HuH-7.5 (cell line): ENCODE results near the gene CYSRT1.

Experiments used
- DNase-seq: peaks from one replicate; pipeline ENCODE4 v3.0.0; 2011; ENCODE audit warnings: low spot score

CYSRT1 gene

DNA sequence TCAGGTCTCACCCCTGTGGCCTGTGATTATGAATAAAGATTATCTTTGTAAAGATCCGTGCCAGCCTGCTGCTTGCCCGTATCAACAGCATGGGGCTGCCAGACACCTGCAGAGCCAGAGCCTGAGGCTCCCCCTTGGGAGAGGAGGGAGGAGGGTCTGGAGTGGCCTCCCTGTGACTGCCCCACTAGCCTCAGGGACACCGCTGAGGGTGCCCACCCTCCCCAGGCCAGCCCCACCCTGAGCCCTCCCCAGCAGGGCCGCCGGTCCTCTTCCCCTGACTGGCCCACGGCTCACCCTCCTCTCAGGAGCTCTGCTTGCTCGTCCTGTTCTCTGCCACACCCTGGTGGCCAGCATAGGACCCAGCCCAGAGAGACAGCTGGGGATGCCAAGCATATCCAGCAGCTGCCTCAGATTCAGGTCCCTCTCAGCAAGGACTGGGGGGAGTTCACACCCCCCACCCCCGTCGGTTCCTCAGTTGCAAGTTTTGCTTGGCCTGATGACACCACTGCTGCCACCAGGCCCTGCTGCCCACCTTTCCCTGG, 34.6 kb upstream of the CYSRT1 start:
- DNase-seq = no peak

DNA sequence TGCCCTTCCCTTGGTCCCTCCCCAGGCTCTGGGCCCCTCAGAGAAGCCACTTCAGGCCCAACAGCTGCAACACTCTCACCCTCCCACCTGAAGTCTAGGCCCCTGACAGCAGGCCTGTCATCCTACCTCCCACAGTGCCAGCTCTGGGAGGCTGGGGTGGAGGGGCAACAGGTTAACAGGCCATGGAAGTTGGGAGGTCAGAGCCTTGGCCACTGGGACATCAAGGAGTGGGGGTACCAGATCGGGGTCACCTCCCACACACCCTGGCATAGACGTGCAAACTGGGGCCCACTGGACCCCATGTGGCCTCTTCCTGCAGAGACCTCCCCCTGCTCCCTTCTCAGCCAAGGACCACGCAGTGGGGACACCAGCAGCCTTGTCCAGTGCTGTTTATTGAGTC, 33.7 kb upstream of the CYSRT1 start:
- no peak for DNase-seq

DNA sequence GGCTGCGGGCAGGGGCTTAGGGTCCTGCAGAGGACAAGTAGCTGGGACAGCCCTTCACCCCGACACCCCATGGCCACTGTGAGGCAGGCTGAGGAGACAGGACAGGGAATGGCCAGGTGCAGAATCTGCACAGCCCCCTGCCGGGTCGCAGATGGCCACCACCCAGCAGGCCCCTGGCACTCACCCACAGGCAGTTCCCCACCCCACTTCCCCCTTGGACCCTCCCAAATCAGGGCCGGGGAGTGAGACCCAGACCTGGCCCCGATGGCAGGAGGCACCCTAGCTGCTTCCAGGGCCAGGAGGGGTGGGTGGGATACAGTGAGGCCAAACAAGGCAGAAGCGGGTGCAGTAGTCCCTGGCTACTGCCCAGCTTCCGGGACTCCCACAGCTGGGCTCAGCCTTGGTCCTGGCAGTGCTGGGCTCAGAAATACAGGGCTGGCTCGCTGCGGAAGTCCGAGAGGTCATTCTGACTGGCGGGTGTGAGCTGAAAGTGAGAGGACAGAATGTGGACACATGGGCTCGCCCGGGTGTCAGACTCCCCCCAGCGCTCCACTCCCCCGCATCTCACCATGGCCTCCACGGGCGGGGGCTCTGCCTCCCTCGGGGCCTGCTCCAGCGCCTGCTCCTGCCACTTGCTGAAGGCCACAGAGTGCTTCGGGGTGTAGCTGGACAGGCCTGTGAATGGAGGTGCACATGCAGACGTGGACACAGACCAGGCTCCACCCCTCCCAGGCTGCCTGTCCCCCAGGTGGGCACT, 33.1 kb upstream of the CYSRT1 start:
- DNase-seq = no peak

DNA sequence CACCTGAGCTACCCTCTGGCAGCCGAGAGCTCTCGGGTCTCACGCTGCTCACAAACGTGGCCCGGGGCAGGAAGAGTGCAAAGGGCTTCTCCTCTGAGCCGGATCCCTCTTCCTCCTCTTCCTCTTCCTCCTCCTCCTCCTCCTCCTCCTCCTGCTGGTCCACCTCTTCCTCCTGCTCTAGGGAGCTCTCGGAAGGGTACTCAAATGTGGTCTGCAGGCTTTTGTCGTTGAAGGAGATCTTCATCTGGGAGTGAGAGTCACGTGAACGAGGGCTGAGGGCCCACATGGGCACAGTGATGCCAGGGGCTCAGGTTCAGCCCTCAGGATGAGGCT, 32.6 kb upstream of the CYSRT1 start:
- no peak for DNase-seq

DNA sequence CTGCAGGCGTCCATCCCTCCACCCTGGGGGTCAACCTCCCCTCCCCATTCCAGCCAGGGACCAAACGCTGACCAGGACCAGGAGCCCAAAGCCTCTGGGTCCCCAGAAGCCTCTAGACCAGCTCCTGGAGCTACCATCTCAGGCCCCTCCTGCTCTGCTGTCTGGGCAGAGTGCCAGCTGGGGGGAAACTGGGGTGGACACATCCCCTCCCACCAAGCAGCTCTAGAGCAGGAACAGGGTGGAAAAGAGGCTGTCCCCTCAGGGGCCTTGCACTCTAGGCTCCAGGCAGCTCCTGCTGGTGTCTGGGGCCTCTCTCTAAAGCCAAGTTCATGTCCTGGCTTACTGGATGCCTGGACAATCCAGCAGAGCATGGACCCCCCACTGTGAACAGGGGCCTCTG, 32.1 kb upstream of the CYSRT1 start:
- no peak for DNase-seq

DNA sequence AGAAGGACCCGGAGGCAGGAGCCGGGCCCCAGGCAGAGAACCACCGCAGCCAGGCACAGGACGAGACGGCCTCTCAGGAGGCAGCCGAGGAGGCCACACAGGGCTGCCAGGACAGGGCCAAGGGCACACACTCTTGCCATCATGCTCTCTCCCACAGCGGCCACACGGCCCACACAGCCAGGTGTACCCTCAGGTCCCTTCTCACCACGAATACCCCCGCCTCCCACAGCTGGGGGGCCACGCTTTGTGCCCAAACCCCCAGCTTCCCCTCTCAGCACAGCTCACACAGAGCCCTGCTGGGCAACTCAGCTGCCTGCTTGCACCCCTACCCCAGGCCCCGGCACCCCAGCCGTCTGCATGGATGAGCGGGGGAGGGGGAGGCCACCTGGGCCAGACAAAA, 31.2 kb upstream of the CYSRT1 start:
- no peak for DNase-seq

DNA sequence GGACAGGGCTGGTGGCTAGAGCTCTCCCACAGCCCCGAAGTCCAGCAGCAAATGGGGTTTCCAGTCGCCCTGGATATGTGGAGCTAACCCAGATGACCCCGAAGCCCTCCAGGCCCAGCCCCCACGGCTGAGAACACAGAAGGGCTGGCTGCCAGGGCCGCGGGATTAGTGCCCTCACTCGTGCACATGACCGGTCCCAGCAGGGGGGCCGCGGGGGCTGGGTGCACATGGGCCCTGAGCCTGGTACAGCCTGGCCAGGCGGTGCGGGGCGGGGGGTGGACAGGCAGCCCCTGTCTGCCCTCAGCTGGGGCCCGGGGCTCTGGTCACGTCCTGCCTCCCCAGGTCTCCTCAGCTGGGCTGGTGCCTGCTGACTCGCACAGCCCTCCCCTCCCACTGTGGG, 30.6 kb upstream of the CYSRT1 start:
- no peak for DNase-seq

DNA sequence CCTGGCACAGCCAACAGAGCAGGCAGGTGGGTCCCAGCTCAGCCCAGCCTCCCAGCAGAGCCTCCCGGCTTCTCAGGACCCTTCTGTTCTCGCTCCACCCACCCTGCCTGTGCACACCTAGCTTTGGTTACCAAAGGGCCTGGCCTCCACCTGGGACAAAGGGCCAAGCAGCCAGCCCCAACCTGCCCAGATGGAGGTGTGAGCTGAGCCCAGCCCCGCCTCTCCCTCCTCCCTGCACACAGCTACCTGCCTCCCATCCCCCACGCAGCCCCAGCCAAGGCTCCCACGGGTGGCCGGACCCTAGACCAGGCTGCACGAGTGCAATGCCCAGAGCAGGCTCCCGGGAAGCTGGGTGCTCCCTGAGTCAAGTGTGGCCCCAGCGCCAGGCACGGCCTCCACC, 30.1 kb upstream of the CYSRT1 start:
- DNase-seq = no peak

DNA sequence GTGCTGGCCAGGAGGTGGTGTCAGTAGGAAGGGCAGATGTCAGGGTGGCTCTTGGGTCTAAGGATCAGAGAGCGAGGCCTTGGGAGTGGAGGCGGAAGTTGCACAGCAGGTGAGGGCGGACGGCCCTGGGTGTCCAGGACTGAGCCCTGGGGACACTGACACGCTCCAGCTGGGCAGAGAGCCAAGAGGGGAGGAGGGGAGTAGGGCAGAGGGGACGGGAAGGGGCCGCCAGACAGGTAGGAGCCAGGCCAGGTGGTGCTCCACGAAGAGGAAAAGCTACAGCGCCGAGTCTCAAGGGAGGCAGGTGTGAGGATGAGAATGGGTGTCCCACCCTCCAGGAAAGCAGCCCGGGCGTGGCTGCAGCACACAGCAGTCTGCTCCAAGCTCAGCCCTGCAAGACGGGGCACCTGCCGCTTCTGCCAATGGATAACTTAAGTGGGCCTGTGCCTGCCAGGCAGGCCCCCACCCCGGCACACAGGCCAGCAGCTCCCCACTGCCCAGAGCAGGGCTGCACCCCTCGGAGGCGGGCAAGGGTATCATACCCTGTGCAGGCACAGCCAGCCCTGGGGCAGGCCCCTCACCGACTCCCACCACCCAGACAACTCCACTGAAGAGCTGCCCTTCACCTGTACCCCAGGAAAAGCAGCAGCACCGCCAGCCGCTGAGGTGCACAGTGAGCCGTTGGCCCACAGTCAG, 29.3 kb upstream of the CYSRT1 start:
- no peak for DNase-seq

DNA sequence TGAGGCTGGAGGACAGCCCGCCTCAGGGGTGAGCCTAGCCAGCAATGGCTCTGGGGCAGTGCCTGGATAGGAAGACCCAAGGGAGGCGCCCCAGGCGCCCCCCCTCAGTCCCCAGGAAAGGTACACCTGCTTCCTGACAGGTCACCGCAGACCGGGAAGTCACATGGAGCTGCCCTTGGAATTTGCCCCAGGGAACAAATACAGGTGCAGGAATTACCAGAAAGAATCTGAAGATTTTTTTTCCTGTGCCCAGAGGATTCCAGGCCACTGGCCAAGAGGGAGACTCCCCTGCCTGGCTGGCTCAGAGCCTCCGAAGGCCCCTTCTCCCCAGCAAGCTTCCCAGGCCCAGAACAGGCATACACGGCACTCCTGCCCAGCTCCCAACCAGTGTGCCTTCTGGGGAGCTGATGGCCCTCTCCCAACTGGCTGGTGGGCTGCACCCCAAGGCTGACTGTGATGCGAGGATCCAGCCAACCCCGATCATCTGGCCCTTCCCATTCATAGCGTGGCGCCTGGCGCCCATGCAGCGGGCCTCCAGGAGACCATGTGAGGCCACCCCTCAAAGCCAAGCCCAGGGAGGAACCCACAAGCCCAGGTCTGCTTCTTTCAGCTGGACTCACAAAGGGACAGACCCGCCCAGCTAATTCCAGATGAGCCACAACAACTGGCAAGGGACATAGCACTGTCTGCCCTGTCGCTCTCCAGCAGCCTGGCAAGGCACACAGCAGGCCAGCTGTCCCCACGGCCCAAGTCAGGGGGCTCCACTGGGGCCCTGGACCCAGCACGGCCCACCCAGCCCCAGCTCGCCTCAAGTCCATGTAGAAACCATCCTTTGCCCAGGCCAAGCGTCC, 26.7 kb upstream of the CYSRT1 start:
- no peak for DNase-seq

DNA sequence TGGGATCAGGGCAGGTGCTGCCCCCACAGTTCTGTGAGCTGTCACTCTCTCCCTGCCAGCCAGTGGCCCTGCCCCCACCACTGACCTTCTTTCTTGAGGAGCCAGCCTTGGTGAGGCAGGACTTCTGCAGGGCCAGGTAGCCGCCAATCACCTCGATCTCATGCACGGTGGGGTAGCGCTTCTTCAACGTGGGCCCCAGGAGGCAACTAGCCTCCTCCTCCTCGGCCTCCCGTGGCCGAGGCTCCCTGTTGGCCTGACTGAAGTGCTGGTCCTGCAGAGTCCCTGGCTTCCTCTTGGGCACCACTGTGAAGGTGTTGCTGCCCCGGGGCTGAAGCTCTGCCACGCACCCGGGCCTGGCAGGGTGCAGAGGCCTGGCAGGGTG, 26.1 kb upstream of the CYSRT1 start:
- DNase-seq = no peak

DNA sequence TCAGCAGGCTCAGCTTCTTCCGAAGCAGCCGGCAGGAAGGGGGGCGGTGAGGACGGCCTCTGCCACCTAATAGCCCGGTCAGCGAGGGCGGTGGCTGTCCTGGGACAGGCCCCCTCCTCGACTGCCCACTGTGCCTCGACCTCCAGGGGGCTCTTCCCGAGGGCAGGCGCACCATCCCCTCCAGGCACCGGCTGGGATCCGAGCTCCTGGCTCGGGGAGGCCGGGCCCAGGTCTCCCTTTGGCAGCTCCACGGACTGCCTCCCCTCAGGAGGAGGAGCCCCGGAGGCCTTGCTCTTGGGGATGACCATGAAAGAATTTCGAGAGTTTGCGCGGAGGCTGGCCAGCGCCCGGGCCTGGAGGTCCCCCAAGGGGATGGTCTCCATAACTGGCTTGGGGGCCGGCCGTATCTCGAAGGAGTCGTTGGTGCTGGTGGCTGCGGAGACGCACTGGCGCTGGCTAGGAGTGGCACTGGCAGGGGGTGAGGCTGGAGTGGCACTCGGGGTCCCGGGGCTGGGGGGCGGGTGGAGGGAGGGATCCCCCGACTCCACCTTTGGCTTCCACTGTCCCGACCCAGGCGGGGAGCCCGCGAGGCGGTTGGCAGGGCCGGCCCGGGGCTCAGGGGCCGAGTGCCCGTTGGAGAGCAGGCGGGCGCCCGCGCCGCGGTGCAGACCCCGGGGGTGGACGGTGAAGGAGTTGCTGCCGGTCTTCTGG, 25.4 kb upstream of the CYSRT1 start:
- no peak for DNase-seq

DNA sequence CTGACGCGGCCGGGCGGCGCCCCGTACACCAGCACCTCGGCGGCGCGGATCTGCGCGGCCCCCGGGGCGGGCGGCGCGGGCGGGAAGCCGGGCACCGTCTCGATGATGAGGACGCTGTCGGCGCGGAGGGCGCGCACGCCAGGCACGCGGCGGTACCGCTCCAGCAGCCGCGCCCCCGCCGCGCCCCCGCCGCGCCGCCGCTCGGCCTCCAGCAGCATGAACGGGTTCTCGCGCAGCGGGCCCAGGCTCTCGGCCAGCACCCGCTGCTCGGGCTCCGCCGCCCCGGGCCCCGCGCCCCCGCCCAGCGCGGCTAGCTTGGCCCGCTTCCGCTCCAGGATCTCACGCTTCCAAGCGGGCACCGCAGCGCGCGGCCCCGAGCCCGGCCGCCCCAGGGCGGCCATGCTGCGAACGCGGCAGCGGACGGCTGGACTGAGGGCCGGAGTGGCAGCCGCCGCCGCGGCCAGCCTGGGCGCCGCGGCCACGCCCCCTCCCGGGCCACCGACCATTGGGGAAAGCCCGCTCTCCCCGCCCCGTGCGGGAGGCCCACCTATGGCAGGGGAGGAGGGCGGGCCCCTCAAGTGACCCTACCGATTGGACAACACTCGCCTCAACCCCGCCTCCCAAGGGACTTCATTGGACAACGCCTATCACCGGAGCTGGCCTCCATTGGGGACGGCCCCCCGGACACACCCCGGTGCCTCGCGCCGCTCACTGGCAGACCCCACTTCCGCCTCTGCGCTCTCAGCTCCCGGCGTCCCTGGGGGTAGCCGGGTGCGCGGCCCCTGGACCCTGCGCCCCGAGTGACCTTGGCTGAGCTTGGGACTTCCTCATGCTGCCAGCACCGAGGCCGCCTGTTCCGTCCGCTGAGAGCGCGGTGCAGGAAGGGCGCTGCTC, 24.4 kb upstream of the CYSRT1 start, which contains the start of gene TPRN:
TSS of gene TPRN (minus strand) at position 431 of the 894 bp plus-strand sequence. CDS start at position 401, 30 bp downstream.
- DNase-seq = peak; percentile 100

DNA sequence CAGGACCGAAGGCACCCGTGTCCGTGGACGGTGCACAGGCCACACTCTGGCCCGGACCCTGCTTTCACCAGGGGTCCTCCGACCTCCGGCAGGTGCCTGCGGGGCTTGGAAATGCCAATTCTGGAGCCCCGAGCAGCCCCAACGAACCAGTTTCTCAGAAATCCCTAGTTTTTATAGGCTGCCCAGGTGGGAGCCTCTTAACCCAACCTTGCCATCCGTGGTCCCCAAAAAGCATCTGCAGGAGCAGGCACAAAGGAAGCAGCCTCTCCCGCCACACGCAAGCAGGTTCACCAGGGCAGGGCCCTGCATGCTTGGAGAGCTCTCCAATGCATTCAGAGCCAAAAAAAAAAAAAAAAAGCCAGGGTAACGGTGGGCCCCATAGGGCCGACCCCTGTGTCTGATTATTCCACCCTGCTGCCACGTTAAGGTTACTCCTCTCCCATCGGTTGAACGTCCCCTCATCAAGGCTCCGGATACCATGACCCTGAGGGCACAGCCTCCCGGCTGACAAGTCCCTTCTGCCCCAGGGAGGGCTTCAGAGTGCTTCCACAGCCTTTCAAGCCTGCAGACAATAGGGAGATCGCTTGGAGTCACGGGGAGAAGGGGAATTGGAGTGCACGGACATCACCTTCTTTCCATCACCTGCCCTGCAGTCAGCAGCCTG, 23.6 kb upstream of the CYSRT1 start:
- no peak for DNase-seq

DNA sequence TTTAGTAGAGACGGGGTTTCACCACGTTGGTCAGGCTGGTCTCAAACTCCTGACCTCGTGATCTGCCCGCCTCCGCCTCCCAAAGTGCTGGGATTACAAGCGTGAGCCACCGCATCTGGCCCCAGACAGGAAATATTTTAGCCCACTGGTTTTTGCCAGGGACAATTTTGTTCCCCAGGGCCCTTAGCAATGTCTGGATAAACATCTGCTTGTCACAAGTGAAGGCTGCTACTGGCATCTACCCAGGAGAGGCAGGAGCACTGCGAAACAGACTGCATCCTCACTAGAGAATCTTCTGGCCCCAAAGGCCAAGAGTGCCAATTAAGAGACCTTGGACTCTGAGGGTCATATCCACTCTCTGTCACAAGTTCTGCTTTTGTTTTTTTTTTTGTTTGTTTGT, 22.0 kb upstream of the CYSRT1 start:
- no peak for DNase-seq

DNA sequence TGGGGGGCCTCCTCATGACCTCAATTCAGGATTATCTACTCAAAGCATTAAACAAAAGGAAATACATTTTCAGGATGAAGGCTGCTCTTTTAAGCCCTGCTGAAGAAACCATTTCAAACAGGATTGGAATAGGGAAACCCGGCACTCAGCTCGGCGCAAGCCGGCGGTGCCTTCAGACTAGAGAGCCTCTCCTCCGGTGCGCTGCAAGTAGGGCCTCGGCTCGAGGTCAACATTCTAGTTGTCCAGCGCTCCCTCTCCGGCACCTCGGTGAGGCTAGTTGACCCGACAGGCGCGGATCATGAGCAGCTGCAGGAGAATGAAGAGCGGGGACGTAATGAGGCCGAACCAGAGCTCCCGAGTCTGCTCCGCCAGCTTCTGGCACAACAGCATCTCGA, 20.2 kb upstream of the CYSRT1 start:
- DNase-seq = no peak

DNA sequence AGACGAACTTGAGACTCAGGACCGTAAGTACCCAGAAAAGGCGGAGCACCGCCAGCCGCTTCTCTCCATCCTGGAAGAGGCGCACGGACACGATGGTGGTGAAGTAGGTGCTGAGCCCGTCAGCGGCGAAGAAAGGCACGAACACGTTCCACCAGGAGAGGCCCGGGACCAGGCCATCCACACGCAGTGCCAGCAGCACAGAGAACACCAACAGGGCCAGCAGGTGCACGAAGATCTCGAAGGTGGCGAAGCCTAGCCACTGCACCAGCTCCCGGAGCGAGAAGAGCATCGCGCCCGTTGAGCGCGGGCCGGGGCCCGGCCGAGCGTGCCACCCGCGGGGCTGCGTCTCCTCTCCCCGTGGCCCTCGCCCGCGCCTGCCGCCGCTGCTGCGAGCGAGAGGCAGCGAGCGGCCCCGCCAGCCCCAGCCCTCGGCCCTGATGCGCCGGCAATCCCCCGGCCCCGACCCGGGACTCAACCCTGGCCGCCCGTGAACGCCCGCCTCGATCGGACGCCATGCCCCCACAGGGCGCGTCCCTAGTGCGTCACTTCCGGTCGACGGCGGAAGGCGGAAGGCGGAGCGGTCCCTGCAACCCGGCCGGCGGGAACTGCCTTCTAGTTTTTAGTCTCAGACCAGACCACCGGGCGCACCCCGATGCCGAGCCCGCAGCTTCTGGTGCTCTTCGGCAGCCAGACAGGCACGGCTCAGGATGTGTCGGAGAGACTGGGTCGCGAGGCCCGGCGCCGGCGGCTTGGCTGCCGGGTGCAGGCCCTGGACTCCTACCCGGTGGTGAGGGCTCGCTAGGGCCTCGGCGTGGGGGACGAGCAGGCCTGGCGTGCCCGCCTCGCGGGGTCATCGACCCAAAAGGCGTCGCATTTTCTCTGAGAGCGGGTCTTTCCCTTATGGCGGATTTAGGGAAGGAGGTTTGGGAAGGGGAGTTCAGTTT, 19.6 kb upstream of the CYSRT1 start, which contains the start of the genes NDOR1 and TMEM203:
TSS of gene NDOR1 (plus strand) at position 575 of the 944 bp plus-strand sequence. CDS start at position 653, 78 bp downstream.
TSS of gene TMEM203 (minus strand) at position 523 of the 944 bp plus-strand sequence. CDS start at position 289, 234 bp downstream.
- peak; percentile 96 for DNase-seq

DNA sequence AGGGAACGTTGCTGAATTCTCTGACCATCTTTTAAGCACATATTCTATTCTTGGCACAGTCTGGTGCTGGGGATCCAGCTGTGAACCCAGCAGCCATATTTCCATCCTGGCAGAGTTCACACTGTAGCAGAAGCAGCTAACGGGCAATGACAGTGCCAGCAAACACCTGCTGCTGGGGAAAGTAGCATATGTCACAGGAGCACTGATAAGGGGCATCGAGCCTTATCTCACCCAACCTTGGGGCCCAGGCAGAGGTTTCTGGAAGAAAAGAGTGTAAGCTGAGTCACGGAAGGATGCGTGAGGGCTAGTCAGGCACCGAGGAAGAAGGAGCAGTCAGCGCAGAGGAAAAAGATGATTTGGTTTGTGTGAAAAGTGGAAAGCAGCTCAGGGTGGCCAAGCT, 18.4 kb upstream of the CYSRT1 start:
- DNase-seq = no peak

DNA sequence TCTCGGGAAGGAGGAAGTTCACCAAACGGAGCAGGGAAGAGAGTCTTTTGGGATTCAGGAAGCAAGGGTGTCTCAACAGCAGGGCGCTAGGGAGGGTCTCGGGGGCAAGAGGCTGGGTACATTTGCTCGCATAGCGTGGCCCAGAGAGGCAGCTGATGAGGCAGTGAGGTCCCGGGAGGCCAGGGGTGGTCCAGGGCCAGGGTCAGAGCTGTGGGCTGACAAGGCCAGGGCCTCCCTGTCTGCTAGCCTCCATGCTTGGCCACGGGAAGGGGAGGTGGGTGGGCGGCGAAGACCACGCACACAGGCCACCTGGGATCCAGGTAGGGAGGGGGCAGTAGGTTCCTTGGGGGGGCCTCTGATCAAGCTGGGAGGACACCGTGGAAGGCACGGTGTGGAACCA, 13.4 kb upstream of the CYSRT1 start:
- no peak for DNase-seq
